GM23248 (cell line): Measurements from ENCODE around the gene MT1A. TPM values are rescaled to one million over a fixed set of nuclear protein-coding genes. Genes with fewer than 3 reads are reported as not detected.

ENCODE experiments used
- DNase-seq: peaks from one replicate; pipeline ENCODE4 v3.0.0-alpha.2; 2015
- H2AFZ ChIP-seq: fragments of 200-600 bp; sonication (generic); 2 replicates; pipeline ENCODE4 v1.6.1; 2016; ENCODE audit warnings: antibody characterized with exemption
- H3F3A ChIP-seq: fragments of 200-600 bp; sonication (generic); 2 replicates; pipeline ENCODE4 v1.6.1; 2016; ENCODE audit warnings: mild to moderate bottlenecking, antibody characterized with exemption, mixed run types; ENCODE audit not compliant: insufficient read depth
- H3K27ac ChIP-seq: fragments of 200-600 bp; sonication (generic); 2 replicates; pipeline ENCODE4 v1.5.1; 2016; ENCODE audit warnings: mild to moderate bottlenecking
- H3K27me3 ChIP-seq: fragments of 200-600 bp; sonication (generic); replicated peaks from 2 replicates; pipeline ENCODE4 v1.6.1; 2016; ENCODE audit warnings: mild to moderate bottlenecking; ENCODE audit not compliant: insufficient read depth
- H3K36me3 ChIP-seq: fragments of 200-600 bp; sonication (generic); 2 replicates; pipeline ENCODE4 v1.6.1; 2016; ENCODE audit warnings: low read depth, mild to moderate bottlenecking
- H3K4me1 ChIP-seq: fragments of 200-600 bp; sonication (generic); 2 replicates; pipeline ENCODE4 v1.6.1; 2016; ENCODE audit warnings: mild to moderate bottlenecking; ENCODE audit not compliant: insufficient read depth
- H3K4me2 ChIP-seq: fragments of 200-600 bp; sonication (generic); one replicate; pipeline ENCODE4 v1.6.1; 2016; ENCODE audit warnings: mild to moderate bottlenecking; ENCODE audit not compliant: unreplicated experiment
- H3K4me3 ChIP-seq: fragments of 200-600 bp; sonication (generic); 2 replicates; pipeline ENCODE4 v1.5.1; 2016; ENCODE audit warnings: mild to moderate bottlenecking
- H3K79me2 ChIP-seq: fragments of 200-600 bp; sonication (generic); 2 replicates; pipeline ENCODE4 v1.6.1; 2016; ENCODE audit warnings: mild to moderate bottlenecking; ENCODE audit not compliant: insufficient read depth
- H3K9ac ChIP-seq: fragments of 200-600 bp; sonication (generic); 2 replicates; pipeline ENCODE4 v1.6.1; 2016; ENCODE audit warnings: mild to moderate bottlenecking
- H3K9me2 ChIP-seq: fragments of 200-600 bp; sonication (generic); 2 replicates; pipeline ENCODE4 v1.6.1; 2016; ENCODE audit warnings: mixed run types, mild to moderate bottlenecking, moderate library complexity; ENCODE audit not compliant: insufficient read depth
- H3K9me3 ChIP-seq: fragments of 200-600 bp; sonication (generic); one replicate; pipeline ENCODE4 v1.6.1; 2017; ENCODE audit warnings: low read depth
- H4K20me1 ChIP-seq: fragments of 200-600 bp; sonication (generic); 2 replicates; pipeline ENCODE4 v1.6.0; 2016; ENCODE audit not compliant: insufficient read depth
- EZH2 ChIP-seq: fragments of 200-600 bp; sonication (generic); IDR thresholded peaks from 2 replicates; pipeline ENCODE4 v1.6.1; 2018; ENCODE audit warnings: antibody characterized with exemption, mild to moderate bottlenecking; ENCODE audit not compliant: insufficient read depth, poor library complexity, severe bottlenecking
- EZH2phosphoT487 ChIP-seq: fragments of 200-600 bp; sonication (generic); IDR thresholded peaks from 2 replicates; pipeline ENCODE4 v1.6.1; 2018; ENCODE audit warnings: antibody characterized with exemption, moderate library complexity, mild to moderate bottlenecking, low read depth; ENCODE audit not compliant: insufficient read depth
- WGBS, 2 experiments: methylation state at CpG; one replicate each; pipeline ENCODE4 v1.1.6; 2015 to 2017; ENCODE audit warnings: low lambda C conversion rate in 2 of 2, low coverage in 1 of 2; ENCODE audit errors: missing lambda C conversion rate in 2 of 2; 5-methylcytosine and 5-hydroxymethylcytosine counted together
- in situ Hi-C: fragments of 300-500 bp; cut with MboI; formaldehyde crosslinking; loops from 2 replicates; pipeline ENCODE4 v1.15.0; 2020
- polyA plus RNA-seq: library from polyadenylated mRNA; unstranded; fragments of >200 nt; fragmentation: Nextera tagmentation; extraction: Ambion mirVana; gene quantifications from 2 replicates; pipeline ENCODE4 v1.2.1, GENCODE V29; 2016
- total RNA-seq: library from RNA; depleted of rRNA; stranded (reverse); fragments of >200 nt; shearing (Covaris generic); gene quantifications from 2 replicates; pipeline ENCODE4 v1.2.3, GENCODE V29; 2014

The MT1A gene
- total and polyA plus RNA-seq, 2 experiments from 2014 or later: 2.3 TPM; not detected in 1

DNA sequence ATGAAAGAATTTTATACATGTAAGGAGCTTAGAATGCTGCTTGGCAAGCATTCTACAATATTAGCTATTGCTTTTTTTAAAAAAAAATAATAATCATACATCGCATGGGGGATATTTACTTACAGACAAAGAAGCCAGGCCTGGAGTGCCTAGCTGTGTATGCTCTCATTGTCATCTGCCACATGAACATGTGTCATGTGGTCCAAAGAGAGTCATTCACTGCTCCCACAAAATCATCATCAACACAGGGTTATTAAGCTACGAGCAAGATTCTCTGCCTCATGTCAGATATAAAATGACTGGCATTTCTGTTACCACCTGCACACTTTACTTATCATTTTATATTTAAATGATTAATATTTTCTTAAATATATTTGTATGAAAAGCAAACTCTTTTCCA, 14.8 kb upstream of the MT1A start:
- in situ Hi-C loops: no loop called here
- no peaks in the 10 kb centered on the region for H3K9me3 ChIP-seq
- H3K9me2 ChIP-seq: no peaks in the 10 kb centered on the region
- no peak for DNase-seq
- H3K27me3 ChIP-seq: no peaks in the 10 kb centered on the region
- H4K20me1 ChIP-seq: no peaks in the 10 kb centered on the region
- no peaks in the 10 kb centered on the region for H3K36me3 ChIP-seq
- peaks cover 21% of the 10 kb centered on the region for H3F3A ChIP-seq
- no peak overlapping the region for H3K4me2 ChIP-seq
- H3K9ac ChIP-seq: no peak overlapping the region
- H3K4me3 ChIP-seq: no peak overlapping the region
- no peak overlapping the region for H3K27ac ChIP-seq
- H3K79me2 ChIP-seq: peaks cover 11% of the 10 kb centered on the region
- peaks cover 4% of the 10 kb centered on the region; the same call in 1 of the 2 replicates for H3K4me1 ChIP-seq
- 97% methylated on average over 2 of the region's 2 CpGs for WGBS, 2 experiments
- no peak overlapping the region for H2AFZ ChIP-seq
- TF ChIP-seq EZH2: no peak
- no peak for TF ChIP-seq EZH2phosphoT487

- H3K9me2 ChIP-seq: no peaks in the 10 kb centered on the region
- H3K4me3 ChIP-seq: peak within 1 kb of the TSS; percentile 91
- H3K27me3 ChIP-seq: no peaks in the 10 kb centered on the region
- no peaks in the 10 kb centered on the region for H3K9me3 ChIP-seq
- peak within 1 kb of the TSS; percentile 89 for H2AFZ ChIP-seq
- in situ Hi-C loops: no loop called here
- peaks cover 11% of the 10 kb centered on the region for H3K79me2 ChIP-seq
- TF ChIP-seq EZH2 (no peak), EZH2phosphoT487 (no peak)
- no peaks in the 10 kb centered on the region for H3K36me3 ChIP-seq
- DNase-seq: peak; percentile 97
- no peaks in the 10 kb centered on the region for H4K20me1 ChIP-seq
- peak within 1 kb of the TSS; percentile 96 for H3K9ac ChIP-seq
- peaks cover 4% of the 10 kb centered on the region; the same call in 1 of the 2 replicates for H3K4me1 ChIP-seq
- H3K27ac ChIP-seq: peak within 1 kb of the TSS; percentile 98
- 4 to 5% methylated on average over 48 to 62 of the region's 62 CpGs for WGBS, 2 experiments
- peaks cover 28% of the 10 kb centered on the region for H3F3A ChIP-seq
- H3K4me2 ChIP-seq: peak within 1 kb of the TSS; percentile 98
These were observed 13.1 kb upstream of the MT1A start, which contains the start of gene MT1E for GRCh38 chr16:56625140-56625942. Gene MT1E (plus strand): TSS chr16:56625781. CDS start chr16:56625852, 71 bp downstream.

- Histone ChIP-seq H3K4me3 (peak overlapping the region; percentile 91), H3K9me2 (no peaks in the 10 kb centered on the region), H3K36me3 (no peaks in the 10 kb centered on the region), H3K27ac (peak overlapping the region; percentile 98), H3K4me2 (peak overlapping the region; percentile 98), H3K9me3 (no peaks in the 10 kb centered on the region), H3K79me2 (peaks cover 11% of the 10 kb centered on the region), H4K20me1 (no peaks in the 10 kb centered on the region), H3K4me1 (peaks cover 4% of the 10 kb centered on the region; the same call in 1 of the 2 replicates), H3K27me3 (no peaks in the 10 kb centered on the region), H2AFZ (peak overlapping the region; percentile 89), H3F3A (peaks cover 29% of the 10 kb centered on the region), H3K9ac (peak overlapping the region; percentile 96)
- WGBS, 2 experiments: 8% methylated on average over 16 of the region's 16 CpGs
- TF ChIP-seq EZH2phosphoT487: no peak
- no peak for TF ChIP-seq EZH2
- peak; percentile 94 for DNase-seq
- in situ Hi-C loops: no loop called here
These were observed 12.4 kb upstream of the MT1A start for GRCh38 chr16:56625943-56626654.

GRCh38 chr16:56626685-56627084, 11.8 kb upstream of the MT1A start:
- H3F3A ChIP-seq: peaks cover 34% of the 10 kb centered on the region
- H3K4me1 ChIP-seq: peaks cover 4% of the 10 kb centered on the region; the same call in 1 of the 2 replicates
- H3K9me2 ChIP-seq: no peaks in the 10 kb centered on the region
- H3K27me3 ChIP-seq: no peaks in the 10 kb centered on the region
- H3K9ac ChIP-seq: peak overlapping the region; percentile 96
- in situ Hi-C loops: no loop called here
- H3K27ac ChIP-seq: peak overlapping the region; percentile 98
- H3K4me3 ChIP-seq: peak overlapping the region; percentile 91
- peak; percentile 24 for DNase-seq
- H2AFZ ChIP-seq: no peak overlapping the region
- 1 to 7% methylated on average over 7 of the region's 7 CpGs for WGBS, 2 experiments
- H3K9me3 ChIP-seq: no peaks in the 10 kb centered on the region
- peak overlapping the region; percentile 98 for H3K4me2 ChIP-seq
- peaks cover 11% of the 10 kb centered on the region for H3K79me2 ChIP-seq
- H4K20me1 ChIP-seq: no peaks in the 10 kb centered on the region
- H3K36me3 ChIP-seq: no peaks in the 10 kb centered on the region
- TF ChIP-seq EZH2 (no peak), EZH2phosphoT487 (no peak)
